ENCODE data around the gene SGIP1.
"Not testable (repeated sequence)": the region's sequence is repeated elsewhere in the genome, so short reads cannot be mapped to it uniquely, and the experiment has no call there.

SGIP1 gene

GRCh38 chr1:66563941-66564630, 30.1 kb downstream of the SGIP1 start:
- Histone ChIP-seq H3K9ac (ENCODE audit: low read length) (no peak overlapping the region), H3K36me3 (ENCODE audit: control insufficient read depth, insufficient read depth, low read length) (no peaks in the 10 kb centered on the region), H3K4me3 (ENCODE audit: low read length) (no peak overlapping the region), H3K27me3 (ENCODE audit: control insufficient read depth, insufficient read depth, low read length) (no peaks in the 10 kb centered on the region), H3K27ac (ENCODE audit: low read depth, low read length) (peak overlapping the region; percentile 49), H3K4me1 (ENCODE audit: control insufficient read depth, insufficient read depth, low read length) (peaks cover 3% of the 10 kb centered on the region)

DNA sequence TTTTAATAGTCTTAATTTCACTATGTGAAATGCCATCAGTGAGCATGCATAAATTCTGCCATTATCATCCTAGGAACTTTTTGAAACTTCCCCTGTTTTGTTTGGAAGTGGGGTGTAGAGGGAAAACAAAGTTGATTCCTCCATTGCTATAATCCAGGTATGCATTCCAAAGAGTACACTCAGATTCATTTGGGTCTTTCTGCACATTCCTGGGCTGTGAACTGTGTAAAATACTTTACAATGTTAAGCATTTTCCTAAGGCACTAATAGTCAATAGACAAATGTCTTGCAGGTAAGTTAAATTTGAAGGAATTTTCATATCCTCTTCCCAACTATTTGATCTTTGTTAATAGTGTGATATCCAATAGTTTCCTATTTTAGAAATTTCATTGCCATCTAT, 36.2 kb downstream of the SGIP1 start:
- no peaks in the 10 kb centered on the region for H3K36me3 ChIP-seq (ENCODE audit: control insufficient read depth, insufficient read depth, low read length)
- H3K27ac ChIP-seq (ENCODE audit: low read depth, low read length) = no peak overlapping the region
- H3K9ac ChIP-seq (ENCODE audit: low read length) = no peak overlapping the region
- H3K4me1 ChIP-seq (ENCODE audit: control insufficient read depth, insufficient read depth, low read length) = no peaks in the 10 kb centered on the region
- no peaks in the 10 kb centered on the region for H3K27me3 ChIP-seq (ENCODE audit: control insufficient read depth, insufficient read depth, low read length)
- H3K4me3 ChIP-seq (ENCODE audit: low read length) = no peak overlapping the region

- H3K4me3 ChIP-seq (ENCODE audit: low read length) = no peak overlapping the region
- H3K4me1 ChIP-seq (ENCODE audit: control insufficient read depth, insufficient read depth, low read length) = no peaks in the 10 kb centered on the region
- H3K27ac ChIP-seq (ENCODE audit: low read depth, low read length) = no peak overlapping the region
- H3K36me3 ChIP-seq (ENCODE audit: control insufficient read depth, insufficient read depth, low read length) = no peaks in the 10 kb centered on the region
- no peak overlapping the region for H3K9ac ChIP-seq (ENCODE audit: low read length)
- no peaks in the 10 kb centered on the region for H3K27me3 ChIP-seq (ENCODE audit: control insufficient read depth, insufficient read depth, low read length)
Measured at GRCh38 chr1:66571789-66572188, 37.8 kb downstream of the SGIP1 start.

- Histone ChIP-seq H3K27me3 (ENCODE audit: control insufficient read depth, insufficient read depth, low read length) (no peaks in the 10 kb centered on the region), H3K4me1 (ENCODE audit: control insufficient read depth, insufficient read depth, low read length) (no peaks in the 10 kb centered on the region), H3K9ac (ENCODE audit: low read length) (no peak overlapping the region), H3K27ac (ENCODE audit: low read depth, low read length) (no peak overlapping the region), H3K4me3 (ENCODE audit: low read length) (no peak overlapping the region), H3K36me3 (ENCODE audit: control insufficient read depth, insufficient read depth, low read length) (no peaks in the 10 kb centered on the region)
Measured at GRCh38 chr1:66575739-66576138, 41.8 kb downstream of the SGIP1 start.

DNA sequence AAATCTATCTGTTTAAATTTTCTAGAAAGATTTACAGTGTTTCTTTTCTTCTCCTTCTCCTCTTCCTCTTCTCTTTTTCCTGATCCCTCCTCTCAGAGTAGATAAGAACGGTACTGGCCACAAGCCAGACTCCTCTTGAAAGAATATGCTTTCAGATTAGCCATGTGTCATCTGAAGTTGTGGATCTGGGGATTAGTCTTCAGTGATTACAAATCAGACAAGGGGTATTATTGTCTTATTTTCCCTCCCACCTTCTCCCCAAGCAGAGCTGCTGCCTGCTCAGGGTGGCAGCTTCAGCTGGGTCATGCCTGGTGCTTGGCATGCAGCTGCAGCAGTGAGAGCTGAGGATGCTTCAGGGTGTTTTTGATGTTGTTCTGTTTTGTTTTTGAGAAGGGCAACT, 42.7 kb downstream of the SGIP1 start:
- no peaks in the 10 kb centered on the region for H3K36me3 ChIP-seq (ENCODE audit: control insufficient read depth, insufficient read depth, low read length)

GRCh38 chr1:66578841-66579240, 44.9 kb downstream of the SGIP1 start:
- Histone ChIP-seq H3K36me3 (ENCODE audit: control insufficient read depth, insufficient read depth, low read length) (no peaks in the 10 kb centered on the region), H3K4me1 (ENCODE audit: control insufficient read depth, insufficient read depth, low read length) (no peaks in the 10 kb centered on the region), H3K27ac (ENCODE audit: low read depth, low read length) (no peak overlapping the region), H3K27me3 (ENCODE audit: control insufficient read depth, insufficient read depth, low read length) (no peaks in the 10 kb centered on the region), H3K9ac (ENCODE audit: low read length) (no peak overlapping the region), H3K4me3 (ENCODE audit: low read length) (no peak overlapping the region)

More for the DNA sequence above, 42.7 kb downstream of the SGIP1 start:
- Histone ChIP-seq H3K4me1 (ENCODE audit: control insufficient read depth, insufficient read depth, low read length) (no peaks in the 10 kb centered on the region), H3K4me3 (ENCODE audit: low read length) (no peak overlapping the region), H3K27ac (ENCODE audit: low read depth, low read length) (no peak overlapping the region), H3K27me3 (ENCODE audit: control insufficient read depth, insufficient read depth, low read length) (no peaks in the 10 kb centered on the region), H3K9ac (ENCODE audit: low read length) (no peak overlapping the region)

DNA sequence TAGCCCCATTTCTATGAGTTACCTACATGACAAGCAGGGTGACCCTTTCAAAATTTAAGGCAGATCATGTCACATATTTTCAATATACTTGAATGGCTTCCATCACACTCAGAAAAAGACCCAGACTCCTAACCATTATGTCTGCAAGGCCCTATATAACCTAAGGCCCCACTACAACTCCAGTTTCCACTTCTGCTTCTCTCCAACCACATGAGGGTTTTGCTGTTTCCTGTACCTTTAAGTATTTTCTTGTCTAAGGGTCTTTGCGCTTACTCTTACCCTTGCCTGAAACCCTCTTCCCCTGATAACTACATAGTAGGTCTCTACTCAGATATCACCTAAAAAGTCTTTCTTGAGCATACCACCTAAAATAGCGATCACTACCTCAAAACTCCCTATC, 46.1 kb downstream of the SGIP1 start:
- no peaks in the 10 kb centered on the region for H3K4me1 ChIP-seq (ENCODE audit: control insufficient read depth, insufficient read depth, low read length)
- H3K4me3 ChIP-seq (ENCODE audit: low read length) = no peak overlapping the region
- no peaks in the 10 kb centered on the region for H3K36me3 ChIP-seq (ENCODE audit: control insufficient read depth, insufficient read depth, low read length)
- no peak overlapping the region for H3K27ac ChIP-seq (ENCODE audit: low read depth, low read length)
- no peak overlapping the region for H3K9ac ChIP-seq (ENCODE audit: low read length)
- no peaks in the 10 kb centered on the region for H3K27me3 ChIP-seq (ENCODE audit: control insufficient read depth, insufficient read depth, low read length)

GRCh38 chr1:66583021-66583420, 49.1 kb downstream of the SGIP1 start:
- H3K4me3 ChIP-seq (ENCODE audit: low read length) = no peak overlapping the region
- H3K27me3 ChIP-seq (ENCODE audit: control insufficient read depth, insufficient read depth, low read length) = no peaks in the 10 kb centered on the region
- H3K4me1 ChIP-seq (ENCODE audit: control insufficient read depth, insufficient read depth, low read length) = no peaks in the 10 kb centered on the region
- no peak overlapping the region for H3K9ac ChIP-seq (ENCODE audit: low read length)
- no peaks in the 10 kb centered on the region for H3K36me3 ChIP-seq (ENCODE audit: control insufficient read depth, insufficient read depth, low read length)
- no peak overlapping the region for H3K27ac ChIP-seq (ENCODE audit: low read depth, low read length)

DNA sequence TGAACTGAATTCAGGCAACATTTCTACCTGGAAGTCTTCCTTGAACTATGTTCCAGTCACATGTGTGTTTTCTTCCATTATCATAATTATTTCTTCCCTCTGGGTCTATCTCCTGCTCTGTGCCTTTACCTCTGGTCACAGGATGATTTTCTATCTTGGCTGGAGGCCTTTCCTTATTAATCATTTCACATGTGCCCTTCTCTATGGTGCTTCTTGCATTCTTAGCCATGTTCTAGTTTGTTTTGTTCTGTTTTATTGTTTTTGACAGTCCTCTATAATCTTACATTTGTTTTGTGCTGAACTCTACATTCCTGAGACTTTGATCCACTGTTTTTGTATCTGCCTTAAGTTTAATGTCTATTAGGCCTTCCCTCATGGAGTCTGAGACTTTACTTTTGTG, 51.0 kb downstream of the SGIP1 start:
- no peaks in the 10 kb centered on the region for H3K36me3 ChIP-seq (ENCODE audit: control insufficient read depth, insufficient read depth, low read length)
- H3K4me1 ChIP-seq (ENCODE audit: control insufficient read depth, insufficient read depth, low read length) = no peaks in the 10 kb centered on the region
- H3K27ac ChIP-seq (ENCODE audit: low read depth, low read length) = no peak overlapping the region
- no peaks in the 10 kb centered on the region for H3K27me3 ChIP-seq (ENCODE audit: control insufficient read depth, insufficient read depth, low read length)
- H3K9ac ChIP-seq (ENCODE audit: low read length) = no peak overlapping the region
- H3K4me3 ChIP-seq (ENCODE audit: low read length) = no peak overlapping the region

DNA sequence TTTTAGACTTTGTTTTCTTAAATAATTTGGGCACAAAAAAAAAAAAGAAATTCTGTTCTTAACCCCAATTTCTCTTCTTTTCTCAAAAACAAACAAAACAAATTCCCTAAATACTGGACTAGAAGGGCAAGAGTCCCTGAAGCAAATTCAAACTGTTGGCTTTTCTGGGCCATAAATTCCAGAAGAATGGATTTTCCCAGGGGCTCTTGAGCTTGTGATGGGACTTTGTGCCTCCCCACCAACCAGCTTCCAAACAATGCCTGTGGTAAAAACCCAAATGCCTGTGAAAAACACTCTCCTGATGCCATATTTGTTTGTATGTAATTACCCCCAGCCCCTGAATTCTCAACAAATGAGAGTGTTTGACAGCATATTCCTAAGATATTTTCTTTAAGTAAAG, 55.4 kb downstream of the SGIP1 start:
- H3K4me1 ChIP-seq (ENCODE audit: control insufficient read depth, insufficient read depth, low read length) = no peaks in the 10 kb centered on the region
- H3K4me3 ChIP-seq (ENCODE audit: low read length) = no peak overlapping the region
- H3K27ac ChIP-seq (ENCODE audit: low read depth, low read length) = no peak overlapping the region
- no peak overlapping the region for H3K9ac ChIP-seq (ENCODE audit: low read length)
- no peaks in the 10 kb centered on the region for H3K36me3 ChIP-seq (ENCODE audit: control insufficient read depth, insufficient read depth, low read length)
- no peaks in the 10 kb centered on the region for H3K27me3 ChIP-seq (ENCODE audit: control insufficient read depth, insufficient read depth, low read length)

GRCh38 chr1:66592106-66592507, 58.2 kb downstream of the SGIP1 start:
- H3K4me3 ChIP-seq (ENCODE audit: low read length); H3K9ac ChIP-seq (ENCODE audit: low read length); H3K4me1 ChIP-seq (ENCODE audit: control insufficient read depth, insufficient read depth, low read length); H3K27ac ChIP-seq (ENCODE audit: low read depth, low read length); H3K27me3 ChIP-seq (ENCODE audit: control insufficient read depth, insufficient read depth, low read length); H3K36me3 ChIP-seq (ENCODE audit: control insufficient read depth, insufficient read depth, low read length): not testable (repeated sequence)

GRCh38 chr1:66596191-66596590, 62.2 kb downstream of the SGIP1 start:
- no peak overlapping the region for H3K27ac ChIP-seq (ENCODE audit: low read depth, low read length)
- H3K4me3 ChIP-seq (ENCODE audit: low read length) = no peak overlapping the region
- H3K9ac ChIP-seq (ENCODE audit: low read length) = no peak overlapping the region
- no peaks in the 10 kb centered on the region for H3K4me1 ChIP-seq (ENCODE audit: control insufficient read depth, insufficient read depth, low read length)
- no peaks in the 10 kb centered on the region for H3K36me3 ChIP-seq (ENCODE audit: control insufficient read depth, insufficient read depth, low read length)
- H3K27me3 ChIP-seq (ENCODE audit: control insufficient read depth, insufficient read depth, low read length) = no peaks in the 10 kb centered on the region

DNA sequence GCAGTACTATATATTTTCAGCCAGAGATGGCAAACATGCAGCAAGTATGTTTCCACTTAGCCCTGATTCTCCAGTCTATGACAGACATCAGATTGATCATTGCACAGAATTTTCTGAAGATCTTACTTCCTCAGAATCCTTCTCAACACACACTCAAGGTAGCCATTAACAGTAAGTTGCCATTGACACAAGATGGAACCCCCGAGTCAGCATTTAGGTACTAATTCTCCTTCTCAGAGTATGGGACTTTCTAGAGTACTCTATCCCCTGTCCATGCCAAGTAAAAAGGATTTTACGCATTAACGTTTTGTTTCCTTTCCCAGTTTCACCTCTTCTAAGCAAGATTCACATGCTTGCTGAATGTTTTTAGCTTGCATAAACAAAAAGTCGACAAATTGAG, 63.5 kb downstream of the SGIP1 start:
- no peaks in the 10 kb centered on the region for H3K27me3 ChIP-seq (ENCODE audit: control insufficient read depth, insufficient read depth, low read length)
- H3K4me3 ChIP-seq (ENCODE audit: low read length) = no peak overlapping the region
- H3K9ac ChIP-seq (ENCODE audit: low read length) = no peak overlapping the region
- no peak overlapping the region for H3K27ac ChIP-seq (ENCODE audit: low read depth, low read length)
- no peaks in the 10 kb centered on the region for H3K36me3 ChIP-seq (ENCODE audit: control insufficient read depth, insufficient read depth, low read length)
- no peaks in the 10 kb centered on the region for H3K4me1 ChIP-seq (ENCODE audit: control insufficient read depth, insufficient read depth, low read length)
